CD8-positive, alpha-beta memory T cell (primary cell): Measurements from ENCODE around the gene RAB20. TPM values are rescaled to one million over a fixed set of nuclear protein-coding genes. Genes with fewer than 3 reads are reported as not detected.

Experiments used
- CTCF ChIA-PET: fragments of 350-600 bp; sonication (Branson Sonifier 250); formaldehyde crosslinking; loops from one replicate; lab custom pipeline; 2021; ENCODE audit warnings: antibody characterized with exemption; lab: Charles Lee
- POLR2A ChIA-PET: fragments of 350-600 bp; sonication (Branson Sonifier 250); formaldehyde crosslinking; loops from one replicate; lab custom pipeline; 2021; ENCODE audit warnings: antibody characterized with exemption; lab: Charles Lee
- DNase-seq, 5 donors: peaks; one replicate each; pipeline versions ENCODE4 v3.0.0 to v3.0.0-alpha.2; 2020 to 2022; ENCODE audit warnings: mixed read lengths in 1 of 5
- H3K27ac ChIP-seq: one replicate; pipeline ENCODE4 v1.7.0; 2013; ENCODE audit warnings: low read depth, mild to moderate bottlenecking, low read length, moderate library complexity
- H3K27me3 ChIP-seq: 2 replicates; pipeline ENCODE4 v1.7.0; 2013; ENCODE audit warnings: low read length, mild to moderate bottlenecking; ENCODE audit not compliant: insufficient read depth, poor library complexity, severe bottlenecking
- H3K36me3 ChIP-seq: 2 replicates; pipeline ENCODE4 v1.7.0; 2013; ENCODE audit warnings: mild to moderate bottlenecking, low read length, moderate library complexity; ENCODE audit not compliant: insufficient read depth
- H3K4me1 ChIP-seq: 2 replicates; pipeline ENCODE4 v1.7.0; 2013; ENCODE audit warnings: mild to moderate bottlenecking, low read length, moderate library complexity; ENCODE audit not compliant: insufficient read depth
- H3K4me3 ChIP-seq: 2 replicates; pipeline ENCODE4 v1.7.0; 2013; ENCODE audit warnings: mild to moderate bottlenecking, low read length
- H3K9me3 ChIP-seq: 2 replicates; pipeline ENCODE4 v1.7.0; 2013; ENCODE audit warnings: mild to moderate bottlenecking, low read length
- H3K27ac Mint-ChIP-seq, 8 donors: one replicate each; pipeline ENCODE4 v1.8.0; 2020 to 2021; ENCODE audit warnings: mixed read lengths in 8 of 8, mild to moderate bottlenecking in 6 of 8, inconsistent platforms in 3 of 8, moderate library complexity in 3 of 8
- H3K27me3 Mint-ChIP-seq, 2 donors: one replicate each; pipeline ENCODE4 v1.8.0; 2020 to 2021; ENCODE audit warnings: mixed read lengths in 2 of 2, mild to moderate bottlenecking in 1 of 2, moderate library complexity in 1 of 2
- H3K36me3 Mint-ChIP-seq, 3 donors: one replicate each; pipeline ENCODE4 v1.8.0; 2020 to 2021; ENCODE audit warnings: mixed read lengths in 3 of 3, inconsistent platforms in 1 of 3, mild to moderate bottlenecking in 1 of 3
- H3K4me1 Mint-ChIP-seq, 3 donors: one replicate each; pipeline ENCODE4 v1.8.0; 2020 to 2021; ENCODE audit warnings: mixed read lengths in 3 of 3, inconsistent platforms in 1 of 3, mild to moderate bottlenecking in 1 of 3
- H3K4me3 Mint-ChIP-seq, 7 donors: one replicate each; pipeline ENCODE4 v1.8.0; 2020 to 2021; ENCODE audit warnings: mixed read lengths in 7 of 7, mild to moderate bottlenecking in 6 of 7, moderate library complexity in 4 of 7, inconsistent platforms in 2 of 7
- H3K9me3 Mint-ChIP-seq, 5 donors: one replicate each; pipeline ENCODE4 v1.8.0; 2020 to 2022; ENCODE audit warnings: mixed read lengths in 5 of 5, mild to moderate bottlenecking in 3 of 5, moderate library complexity in 2 of 5, inconsistent platforms in 1 of 5
- polyA plus RNA-seq: library from polyadenylated mRNA; unstranded; fragments of 300-500 nt; fragmentation: Illumina TruSeq; gene quantifications from one replicate; pipeline ENCODE4 v1.2.3, GENCODE V29; 2021
- total RNA-seq, 2 experiments: library from RNA; stranded (reverse); gene quantifications; one replicate each; pipeline ENCODE4 v1.2.3, GENCODE V29; 2021

RAB20 gene
- total and polyA plus RNA-seq, 3 experiments from 2014 or later: 0.84 to 2.7 (median 1.2) TPM

- no peaks in the 10 kb centered on the region for H3K36me3 Mint-ChIP-seq
- H3K4me3 Mint-ChIP-seq: no peak overlapping the region
- peaks cover 19 to 67% of the 10 kb centered on the region in 2 donors for H3K27me3 Mint-ChIP-seq
- H3K27me3 ChIP-seq: no peaks in the 10 kb centered on the region
- H3K27ac Mint-ChIP-seq: no peak overlapping the region
- no peaks in the 10 kb centered on the region for H3K9me3 ChIP-seq
- H3K27ac ChIP-seq: no peak overlapping the region
- no peaks in the 10 kb centered on the region for H3K9me3 Mint-ChIP-seq
- ChIA-PET POLR2A (no interaction called here), CTCF (interaction anchor here (1.4 kb wide), 1 partner anchor 12 kb away, joined by 3 read pairs; no protein-coding TSS in a partner anchor)
- no peaks in the 10 kb centered on the region for H3K36me3 ChIP-seq
- no peak overlapping the region for H3K4me3 ChIP-seq
- no peaks in the 10 kb centered on the region for H3K4me1 Mint-ChIP-seq
- no peaks in the 10 kb centered on the region for H3K4me1 ChIP-seq
- DNase-seq: no peak
Measured at GRCh38 chr13:110581506-110582185, 20.1 kb upstream of the RAB20 start.

- no peaks in the 10 kb centered on the region for H3K27me3 ChIP-seq
- ChIA-PET CTCF (interaction anchor here (1.4 kb wide), 1 partner anchor 13 kb away, joined by 3 read pairs; no protein-coding TSS in a partner anchor), POLR2A (no interaction called here)
- no peaks in the 10 kb centered on the region for H3K4me1 ChIP-seq
- H3K36me3 ChIP-seq: no peaks in the 10 kb centered on the region
- H3K4me3 ChIP-seq: no peak overlapping the region
- H3K4me3 Mint-ChIP-seq: no peak overlapping the region
- DNase-seq: no peak
- no peaks in the 10 kb centered on the region for H3K9me3 Mint-ChIP-seq
- H3K27me3 Mint-ChIP-seq: peaks cover 18 to 68% of the 10 kb centered on the region in 2 donors
- no peaks in the 10 kb centered on the region for H3K36me3 Mint-ChIP-seq
- H3K4me1 Mint-ChIP-seq: peaks cover 2 to 4% (median 4%) of the 10 kb centered on the region in 3 donors
- H3K27ac ChIP-seq: no peak overlapping the region
- peak overlapping the region in 2 of 8 donors; percentile 13 to 61 for H3K27ac Mint-ChIP-seq
- no peaks in the 10 kb centered on the region for H3K9me3 ChIP-seq
Measured at GRCh38 chr13:110580800-110581199, 19.3 kb upstream of the RAB20 start.

GRCh38 chr13:110578363-110578762 is 16.8 kb upstream of the RAB20 start:
- no peak for DNase-seq
- ChIA-PET POLR2A (no interaction called here), CTCF (no interaction called here)
- Histone ChIP-seq H3K4me1 (no peaks in the 10 kb centered on the region), H3K36me3 (no peaks in the 10 kb centered on the region), H3K4me3 (no peak overlapping the region), H3K27ac (no peak overlapping the region), H3K27me3 (peaks cover 5% of the 10 kb centered on the region), H3K9me3 (no peaks in the 10 kb centered on the region)
- peaks cover 8 to 12% (median 8%) of the 10 kb centered on the region in 3 donors for H3K4me1 Mint-ChIP-seq
- no peaks in the 10 kb centered on the region for H3K36me3 Mint-ChIP-seq
- peaks cover 24 to 69% of the 10 kb centered on the region in 2 donors for H3K27me3 Mint-ChIP-seq
- no peaks in the 10 kb centered on the region for H3K9me3 Mint-ChIP-seq
- no peak overlapping the region for H3K27ac Mint-ChIP-seq
- no peak overlapping the region for H3K4me3 Mint-ChIP-seq

DNA sequence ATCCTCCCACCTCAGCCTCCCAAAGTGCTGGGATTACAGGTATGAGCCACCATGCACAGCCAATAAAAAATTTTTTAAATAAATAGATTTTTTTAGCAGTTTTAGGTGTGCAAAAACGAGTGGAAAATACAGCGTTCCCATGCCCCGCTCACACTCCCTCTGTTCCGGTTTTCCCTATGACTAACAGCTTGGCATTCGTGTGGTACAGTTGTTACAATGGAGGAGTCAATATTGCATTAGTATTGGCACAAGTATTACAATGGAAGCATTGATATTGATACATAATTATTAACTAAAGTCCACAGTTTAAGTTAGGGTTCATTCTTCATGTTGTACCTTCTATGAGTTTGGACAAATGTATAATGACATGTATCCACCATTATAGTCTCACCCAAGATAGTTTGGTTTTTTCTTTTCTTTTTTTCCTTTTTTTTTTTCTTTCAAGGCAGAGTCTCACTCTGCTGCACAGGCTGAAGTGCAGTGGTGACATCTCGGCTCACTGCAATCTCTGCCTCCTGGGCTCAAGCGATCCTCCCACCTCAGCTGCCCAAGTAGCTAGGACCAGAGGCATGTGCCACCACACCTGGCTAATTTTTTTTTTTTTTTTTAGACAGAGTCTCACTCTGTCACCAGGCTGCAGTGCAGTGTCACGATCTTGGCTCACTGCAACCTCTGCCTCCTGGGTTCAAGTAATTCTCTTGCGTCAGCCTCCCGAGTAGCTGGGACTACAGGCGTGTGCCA is 15.4 kb upstream of the RAB20 start:
- CTCF ChIA-PET: no interaction called here
- no peak for DNase-seq
- no peak overlapping the region for H3K27ac ChIP-seq
- H3K4me3 ChIP-seq: no peak overlapping the region
- H3K9me3 ChIP-seq: no peaks in the 10 kb centered on the region
- H3K4me1 ChIP-seq: no peaks in the 10 kb centered on the region
- no peaks in the 10 kb centered on the region for H3K9me3 Mint-ChIP-seq
- no peaks in the 10 kb centered on the region for H3K36me3 ChIP-seq
- H3K27ac Mint-ChIP-seq: no peak overlapping the region
- peaks cover 5% of the 10 kb centered on the region for H3K27me3 ChIP-seq
- no peaks in the 10 kb centered on the region for H3K36me3 Mint-ChIP-seq
- H3K4me1 Mint-ChIP-seq: peaks cover 8 to 12% (median 8%) of the 10 kb centered on the region in 3 donors
- peaks cover 26 to 60% of the 10 kb centered on the region in 2 donors for H3K27me3 Mint-ChIP-seq
- no peak overlapping the region for H3K4me3 Mint-ChIP-seq
- POLR2A ChIA-PET: no interaction called here

DNA sequence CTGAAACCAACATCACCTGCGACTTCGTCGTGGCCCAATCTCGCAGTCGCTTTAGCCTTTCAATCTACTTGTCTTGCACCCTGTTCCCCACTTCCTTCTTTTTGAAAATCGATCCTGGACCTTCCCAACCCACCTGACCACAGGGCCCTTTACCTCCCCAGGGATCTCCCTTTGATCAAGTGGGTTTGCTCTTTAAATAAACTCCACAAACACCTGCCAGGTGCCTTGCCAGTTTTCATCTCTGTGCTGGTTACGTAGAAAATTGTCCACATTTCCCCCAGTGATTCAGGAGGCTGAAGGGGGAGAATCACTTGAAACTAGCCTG is 14.5 kb upstream of the RAB20 start:
- H3K27me3 Mint-ChIP-seq: peaks cover 24 to 61% of the 10 kb centered on the region in 2 donors
- Histone ChIP-seq H3K27me3 (peaks cover 5% of the 10 kb centered on the region), H3K9me3 (no peaks in the 10 kb centered on the region), H3K27ac (no peak overlapping the region), H3K4me1 (no peaks in the 10 kb centered on the region), H3K4me3 (no peak overlapping the region), H3K36me3 (no peaks in the 10 kb centered on the region)
- no peak for DNase-seq
- no peaks in the 10 kb centered on the region for H3K9me3 Mint-ChIP-seq
- peaks cover 8 to 12% (median 8%) of the 10 kb centered on the region in 3 donors for H3K4me1 Mint-ChIP-seq
- ChIA-PET CTCF (no interaction called here), POLR2A (no interaction called here)
- H3K27ac Mint-ChIP-seq: no peak overlapping the region
- H3K4me3 Mint-ChIP-seq: no peak overlapping the region
- H3K36me3 Mint-ChIP-seq: no peaks in the 10 kb centered on the region

DNA sequence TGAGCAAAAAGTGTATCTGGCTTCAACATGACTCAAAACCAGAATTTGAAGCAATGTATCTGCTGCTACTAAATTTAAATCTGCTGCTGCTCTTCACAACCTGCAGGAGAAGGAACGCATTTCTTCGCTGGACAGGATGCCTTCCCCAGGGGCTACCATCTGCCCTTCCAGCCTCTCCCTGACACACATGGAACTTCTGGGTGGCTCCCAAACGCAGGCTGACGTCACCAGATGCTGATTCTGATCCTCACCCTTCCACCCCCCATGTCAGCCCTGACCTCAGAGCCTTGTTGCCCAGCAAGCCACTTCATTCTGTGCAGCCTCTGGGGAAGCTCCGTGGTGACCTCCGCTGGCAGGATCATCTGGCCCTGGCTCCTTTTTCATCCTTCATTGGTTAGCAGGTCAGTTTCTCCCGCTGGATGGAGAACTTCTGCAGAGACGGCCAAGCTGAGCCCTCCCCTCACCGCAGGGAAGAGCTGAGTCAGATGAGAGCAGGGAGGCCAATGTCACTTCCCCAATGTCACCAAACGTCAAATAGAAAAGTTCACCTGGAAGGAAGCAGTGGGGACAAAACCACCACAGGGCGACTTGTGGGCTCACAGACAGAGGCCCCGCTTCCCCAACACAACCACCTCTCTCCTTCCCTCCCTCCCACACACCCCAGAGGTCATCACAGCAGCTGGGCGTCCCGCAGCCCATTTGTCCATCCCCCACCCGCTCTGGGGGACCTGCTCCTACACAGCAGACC is 14.0 kb upstream of the RAB20 start:
- H3K9me3 Mint-ChIP-seq: no peaks in the 10 kb centered on the region
- POLR2A ChIA-PET: no interaction called here
- no peaks in the 10 kb centered on the region for H3K4me1 ChIP-seq
- CTCF ChIA-PET: no interaction called here
- peaks cover 8 to 12% (median 8%) of the 10 kb centered on the region in 3 donors for H3K4me1 Mint-ChIP-seq
- peaks cover 21 to 61% of the 10 kb centered on the region in 2 donors for H3K27me3 Mint-ChIP-seq
- DNase-seq: no peak
- H3K27ac Mint-ChIP-seq: peak overlapping the region in 3 of 8 donors; percentile 6 to 50 (median 17)
- H3K36me3 ChIP-seq: no peaks in the 10 kb centered on the region
- H3K4me3 ChIP-seq: no peak overlapping the region
- H3K27me3 ChIP-seq: peaks cover 5% of the 10 kb centered on the region
- H3K27ac ChIP-seq: no peak overlapping the region
- no peak overlapping the region for H3K4me3 Mint-ChIP-seq
- no peaks in the 10 kb centered on the region for H3K36me3 Mint-ChIP-seq
- no peaks in the 10 kb centered on the region for H3K9me3 ChIP-seq

GRCh38 chr13:110574161-110574560 is 12.6 kb upstream of the RAB20 start:
- Mint-ChIP-seq H3K36me3 (no peaks in the 10 kb centered on the region), H3K27me3 (peaks cover 23 to 64% of the 10 kb centered on the region in 2 donors), H3K4me1 (peaks cover 8 to 12% (median 8%) of the 10 kb centered on the region in 3 donors), H3K27ac (no peak overlapping the region), H3K9me3 (no peaks in the 10 kb centered on the region), H3K4me3 (no peak overlapping the region)
- Histone ChIP-seq H3K4me1 (no peaks in the 10 kb centered on the region), H3K27ac (no peak overlapping the region), H3K27me3 (peaks cover 5% of the 10 kb centered on the region), H3K4me3 (no peak overlapping the region), H3K36me3 (no peaks in the 10 kb centered on the region), H3K9me3 (no peaks in the 10 kb centered on the region)
- no peak for DNase-seq
- CTCF ChIA-PET: no interaction called here
- POLR2A ChIA-PET: no interaction called here

DNA sequence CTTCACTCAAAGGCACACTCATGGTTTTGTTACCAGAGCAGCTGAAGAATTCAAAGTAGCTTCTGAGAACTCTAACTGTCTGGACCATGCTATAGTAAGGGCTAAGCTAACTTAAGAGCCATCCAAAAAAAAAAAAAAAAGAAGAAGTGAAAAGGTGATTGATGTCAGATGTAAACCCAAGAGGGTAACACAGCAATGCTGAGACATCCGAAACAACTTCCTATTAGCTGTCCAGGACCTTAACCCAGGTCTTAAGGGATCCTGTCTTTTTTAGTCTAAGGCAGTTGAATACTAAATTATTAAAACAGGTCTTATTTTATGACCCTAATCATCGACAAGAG is 11.2 kb upstream of the RAB20 start:
- Histone ChIP-seq H3K27ac (no peak overlapping the region), H3K4me1 (no peaks in the 10 kb centered on the region), H3K27me3 (peaks cover 5% of the 10 kb centered on the region), H3K36me3 (no peaks in the 10 kb centered on the region), H3K4me3 (no peak overlapping the region), H3K9me3 (no peaks in the 10 kb centered on the region)
- POLR2A ChIA-PET: interaction anchor here (0.6 to 0.7 kb wide), 2 partner anchors 43 to 162 kb away, joined by 3 to 4 read pairs; no protein-coding TSS in a partner anchor
- Mint-ChIP-seq H3K27ac (no peak overlapping the region), H3K36me3 (no peaks in the 10 kb centered on the region), H3K27me3 (peaks cover 23 to 59% of the 10 kb centered on the region in 2 donors), H3K9me3 (peaks cover 0 to 2% (median 0%) of the 10 kb centered on the region in 5 donors), H3K4me3 (no peak overlapping the region), H3K4me1 (peaks cover 8 to 12% (median 8%) of the 10 kb centered on the region in 3 donors)
- DNase-seq: no peak
- CTCF ChIA-PET: no interaction called here
